Mammary epithelial cell (primary cell): ENCODE measurements around the gene SLC25A20.

Experiments used
- CTCF ChIP-seq, 2 donors: IDR thresholded peaks in 1 of 2; conservative IDR thresholded peaks in 1 of 2; 2 replicates each; pipeline ENCODE4 v1.5.1; 2011 to 2012; ENCODE audit warnings: inconsistent platforms in 2 of 2, low read length in 2 of 2, mild to moderate bottlenecking in 2 of 2, control low read depth in 1 of 2, low read depth in 1 of 2; ENCODE audit not compliant: insufficient read depth in 1 of 2; ENCODE audit errors: extremely low read depth in 1 of 2
- EZH2 ChIP-seq: IDR thresholded peaks from 2 replicates; pipeline ENCODE4 v1.6.1; 2012; ENCODE audit warnings: low read length, inconsistent platforms, borderline replicate concordance

DNA sequence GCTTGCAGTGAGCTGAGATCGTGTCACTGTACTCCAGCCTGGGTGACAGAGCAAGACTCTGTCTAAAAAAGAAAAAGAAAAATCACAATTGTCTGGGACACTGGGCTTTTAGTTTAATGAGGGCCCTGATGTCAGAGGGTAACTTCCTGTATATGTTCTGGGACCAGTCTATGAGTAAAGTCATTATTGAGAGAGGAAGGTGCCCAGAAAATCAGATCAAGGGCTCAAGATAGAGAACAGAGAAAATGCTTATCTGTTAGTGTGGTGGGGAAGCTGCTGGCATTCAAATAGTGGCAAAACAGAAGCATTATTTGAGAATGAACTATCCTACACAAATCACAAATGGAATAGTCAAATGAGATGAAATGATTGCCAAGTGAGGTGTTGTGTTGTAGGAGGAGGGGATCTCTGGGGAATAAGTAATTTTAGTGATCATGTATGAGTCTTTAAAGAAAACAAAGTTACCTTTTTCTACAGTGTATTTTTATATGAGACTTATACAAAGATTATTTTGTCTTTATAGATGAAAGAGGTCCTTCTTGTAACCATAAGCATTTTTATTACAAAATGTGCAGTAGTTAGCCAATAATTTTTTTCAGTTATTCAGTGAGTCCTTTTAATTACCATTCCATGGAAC is 33.4 kb upstream of the SLC25A20 start:
- TF ChIP-seq CTCF (conservative IDR thresholded peaks at IDR 0.05 in 1 of 2, IDR thresholded peaks at IDR 0.05 in 1 of 2; ENCODE audit: extremely low read depth in 1 of 2, insufficient read depth in 1 of 2, low read depth in 1 of 2, low read length in 2 of 2) (no peak), EZH2 (no peak)
